HL-60 (cell line): ENCODE data around the gene BTBD7.
A peak's percentile ranks its signal among the peaks of the same experiment; 100 is the strongest.

Experiments
- DNase-seq, 2 experiments: peaks; one replicate each; pipeline ENCODE4 v3.0.0-alpha.2; 2010 to 2020; ENCODE audit warnings: low read depth in 1 of 2, low spot score in 1 of 2
- H3K27ac ChIP-seq: fragments of 250-450 bp; sonication (Bioruptor Pico); replicated peaks from 2 replicates; pipeline ENCODE4 v1.5.1; 2020; ENCODE audit warnings: mild to moderate bottlenecking, moderate library complexity
- H3K27me3 ChIP-seq: fragments of 250-450 bp; sonication (Bioruptor Pico); 2 replicates; pipeline ENCODE4 v1.5.1; 2021; ENCODE audit warnings: mild to moderate bottlenecking, moderate library complexity; ENCODE audit not compliant: insufficient read depth, poor library complexity, severe bottlenecking
- H3K4me3 ChIP-seq: replicated peaks from 2 replicates; pipeline ENCODE4 v1.5.1; 2011; ENCODE audit warnings: mild to moderate bottlenecking, control low read depth, low read length; ENCODE audit not compliant: insufficient read depth
- GABPA ChIP-seq: IDR thresholded peaks from 2 replicates; pipeline ENCODE4 v1.6.1; 2012; ENCODE audit warnings: low read depth
- POLR2AphosphoS5 ChIP-seq: IDR thresholded peaks from 2 replicates; pipeline ENCODE4 v1.6.1; 2012; ENCODE audit warnings: low read depth
- SPI1 ChIP-seq: IDR thresholded peaks from 2 replicates; pipeline ENCODE4 v1.6.1; 2012; ENCODE audit warnings: low read depth, mild to moderate bottlenecking, borderline replicate concordance
- TF ChIP-seq, protein P1 (sequence below): IDR thresholded peaks from one replicate; pipeline ENCODE4 v1.5.1; 2011; ENCODE audit warnings: low read length, control low read depth, inconsistent platforms; ENCODE audit not compliant: insufficient read depth
- TF ChIP-seq, protein P2 (sequence below): IDR thresholded peaks from 2 replicates; pipeline ENCODE4 v1.6.1; 2012; ENCODE audit warnings: low read depth; ENCODE audit not compliant: insufficient replicate concordance

The BTBD7 gene

DNA sequence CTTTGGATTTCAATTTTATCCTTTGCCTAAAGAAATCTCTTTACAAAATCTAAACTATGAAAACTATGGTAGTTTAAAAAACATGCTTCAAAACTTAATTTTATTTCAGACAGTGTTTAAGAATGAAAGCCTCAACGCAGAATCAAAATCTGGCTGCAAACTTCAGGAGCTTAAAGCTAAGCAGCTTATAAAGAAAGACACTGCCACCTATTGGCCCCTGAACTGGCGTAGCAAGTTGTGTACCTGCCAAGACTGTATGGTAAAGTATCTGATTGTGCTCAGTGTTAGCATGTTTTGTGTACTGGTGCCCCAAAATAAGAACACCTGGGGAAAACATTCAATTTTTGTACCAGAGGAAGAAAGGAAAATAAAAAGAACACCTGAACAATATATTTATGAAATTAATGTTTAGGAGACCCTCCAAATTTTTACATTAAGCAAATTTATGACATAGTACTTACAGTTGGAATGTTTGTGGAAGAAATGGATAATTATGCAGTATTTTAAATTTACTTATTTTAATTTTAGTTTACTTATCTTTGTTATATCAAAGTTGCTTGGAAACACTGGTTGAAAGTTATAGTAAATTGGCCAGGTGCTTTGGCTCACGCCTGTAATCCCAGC is 113.6 kb downstream of the BTBD7 start:
- H3K4me3 ChIP-seq: no peak overlapping the region
- no peaks in the 10 kb centered on the region for H3K27me3 ChIP-seq
- no peak for TF ChIP-seq GABPA
- no peak for TF ChIP-seq SPI1
- TF ChIP-seq POLR2AphosphoS5: no peak
- TF ChIP-seq, protein P1, sequence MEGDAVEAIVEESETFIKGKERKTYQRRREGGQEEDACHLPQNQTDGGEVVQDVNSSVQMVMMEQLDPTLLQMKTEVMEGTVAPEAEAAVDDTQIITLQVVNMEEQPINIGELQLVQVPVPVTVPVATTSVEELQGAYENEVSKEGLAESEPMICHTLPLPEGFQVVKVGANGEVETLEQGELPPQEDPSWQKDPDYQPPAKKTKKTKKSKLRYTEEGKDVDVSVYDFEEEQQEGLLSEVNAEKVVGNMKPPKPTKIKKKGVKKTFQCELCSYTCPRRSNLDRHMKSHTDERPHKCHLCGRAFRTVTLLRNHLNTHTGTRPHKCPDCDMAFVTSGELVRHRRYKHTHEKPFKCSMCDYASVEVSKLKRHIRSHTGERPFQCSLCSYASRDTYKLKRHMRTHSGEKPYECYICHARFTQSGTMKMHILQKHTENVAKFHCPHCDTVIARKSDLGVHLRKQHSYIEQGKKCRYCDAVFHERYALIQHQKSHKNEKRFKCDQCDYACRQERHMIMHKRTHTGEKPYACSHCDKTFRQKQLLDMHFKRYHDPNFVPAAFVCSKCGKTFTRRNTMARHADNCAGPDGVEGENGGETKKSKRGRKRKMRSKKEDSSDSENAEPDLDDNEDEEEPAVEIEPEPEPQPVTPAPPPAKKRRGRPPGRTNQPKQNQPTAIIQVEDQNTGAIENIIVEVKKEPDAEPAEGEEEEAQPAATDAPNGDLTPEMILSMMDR: peak; percentile 53
- no peak overlapping the region for H3K27ac ChIP-seq
- DNase-seq: peak in 1 of 2 experiments; percentile 57

DNA sequence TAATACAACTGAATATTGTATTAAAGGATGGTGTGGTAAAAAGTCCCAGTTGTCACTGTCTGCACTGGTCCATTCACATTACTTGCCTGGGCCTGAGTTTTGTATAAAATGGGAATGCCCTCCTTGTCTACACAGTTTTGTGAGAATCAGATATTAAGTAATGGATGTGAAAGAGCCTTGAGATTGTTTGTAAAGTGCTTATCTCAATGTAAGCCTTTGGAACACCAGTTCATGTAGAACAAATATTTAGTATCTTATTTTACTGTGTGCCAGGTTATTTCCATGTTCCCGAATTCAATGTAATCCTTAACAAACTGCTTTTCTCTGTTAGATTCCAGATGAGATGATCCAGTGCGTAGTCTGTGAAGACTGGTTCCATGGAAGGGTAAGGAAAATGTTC is 118.2 kb downstream of the BTBD7 start:
- no peak for DNase-seq
- H3K4me3 ChIP-seq: no peak overlapping the region
- H3K27ac ChIP-seq: no peak overlapping the region
- no peaks in the 10 kb centered on the region for H3K27me3 ChIP-seq
- TF ChIP-seq SPI1: no peak
- TF ChIP-seq, protein P2, sequence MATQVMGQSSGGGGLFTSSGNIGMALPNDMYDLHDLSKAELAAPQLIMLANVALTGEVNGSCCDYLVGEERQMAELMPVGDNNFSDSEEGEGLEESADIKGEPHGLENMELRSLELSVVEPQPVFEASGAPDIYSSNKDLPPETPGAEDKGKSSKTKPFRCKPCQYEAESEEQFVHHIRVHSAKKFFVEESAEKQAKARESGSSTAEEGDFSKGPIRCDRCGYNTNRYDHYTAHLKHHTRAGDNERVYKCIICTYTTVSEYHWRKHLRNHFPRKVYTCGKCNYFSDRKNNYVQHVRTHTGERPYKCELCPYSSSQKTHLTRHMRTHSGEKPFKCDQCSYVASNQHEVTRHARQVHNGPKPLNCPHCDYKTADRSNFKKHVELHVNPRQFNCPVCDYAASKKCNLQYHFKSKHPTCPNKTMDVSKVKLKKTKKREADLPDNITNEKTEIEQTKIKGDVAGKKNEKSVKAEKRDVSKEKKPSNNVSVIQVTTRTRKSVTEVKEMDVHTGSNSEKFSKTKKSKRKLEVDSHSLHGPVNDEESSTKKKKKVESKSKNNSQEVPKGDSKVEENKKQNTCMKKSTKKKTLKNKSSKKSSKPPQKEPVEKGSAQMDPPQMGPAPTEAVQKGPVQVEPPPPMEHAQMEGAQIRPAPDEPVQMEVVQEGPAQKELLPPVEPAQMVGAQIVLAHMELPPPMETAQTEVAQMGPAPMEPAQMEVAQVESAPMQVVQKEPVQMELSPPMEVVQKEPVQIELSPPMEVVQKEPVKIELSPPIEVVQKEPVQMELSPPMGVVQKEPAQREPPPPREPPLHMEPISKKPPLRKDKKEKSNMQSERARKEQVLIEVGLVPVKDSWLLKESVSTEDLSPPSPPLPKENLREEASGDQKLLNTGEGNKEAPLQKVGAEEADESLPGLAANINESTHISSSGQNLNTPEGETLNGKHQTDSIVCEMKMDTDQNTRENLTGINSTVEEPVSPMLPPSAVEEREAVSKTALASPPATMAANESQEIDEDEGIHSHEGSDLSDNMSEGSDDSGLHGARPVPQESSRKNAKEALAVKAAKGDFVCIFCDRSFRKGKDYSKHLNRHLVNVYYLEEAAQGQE: no peak
- no peak for TF ChIP-seq POLR2AphosphoS5
- TF ChIP-seq, protein P1: no peak
- no peak for TF ChIP-seq GABPA

DNA sequence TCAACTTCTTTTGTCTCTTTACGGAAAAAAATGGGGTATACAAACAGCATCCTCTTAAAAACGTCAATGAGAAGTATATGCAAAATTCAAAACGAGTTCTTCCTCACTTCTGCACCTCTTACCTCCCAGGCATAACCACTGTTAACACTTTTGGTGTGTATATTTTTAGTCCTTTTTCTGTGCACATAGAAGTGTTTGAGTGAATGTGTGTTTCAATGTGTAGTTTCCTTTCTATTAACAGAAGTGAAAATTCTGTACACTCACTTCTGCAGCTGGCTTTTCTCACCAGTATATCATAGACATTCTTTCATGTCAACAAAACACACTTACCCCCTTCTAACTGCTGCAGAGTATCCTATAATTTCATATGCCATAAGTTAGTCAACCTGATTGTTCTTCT is 120.4 kb downstream of the BTBD7 start:
- H3K27ac ChIP-seq: no peak overlapping the region
- no peak for DNase-seq
- TF ChIP-seq SPI1: no peak
- no peak for TF ChIP-seq POLR2AphosphoS5
- TF ChIP-seq, protein P2: no peak
- TF ChIP-seq, protein P1: no peak
- no peak overlapping the region for H3K4me3 ChIP-seq
- H3K27me3 ChIP-seq: no peaks in the 10 kb centered on the region
